K562 (cell line): ENCODE measurements around the gene RTL1. TPM values are rescaled to one million over a fixed set of nuclear protein-coding genes. Genes with fewer than 3 reads are reported as not detected.
A peak's percentile ranks its signal among the peaks of the same experiment; 100 is the strongest.

Experiments
- DIDO1 ChIP-seq: fragments of 450-650 bp; IDR thresholded peaks from 2 replicates; pipeline ENCODE4 v1.6.1; 2016; ENCODE audit warnings: low read depth, missing biosample characterization, missing genetic modification characterization
- EGR1 ChIP-seq: fragments of 450-650 bp; conservative IDR thresholded peaks from 2 replicates; pipeline ENCODE4 v1.6.1; 2017; ENCODE audit warnings: mild to moderate bottlenecking
- EHMT2 ChIP-seq: fragments of 450-650 bp; IDR thresholded peaks from 2 replicates; pipeline ENCODE4 v1.6.1; 2018; ENCODE audit warnings: antibody characterized with exemption
- FOS ChIP-seq: IDR thresholded peaks from 3 replicates; pipeline ENCODE4 v1.6.1; 2011; ENCODE audit not compliant: insufficient read length; ENCODE audit errors: extremely low read depth
- FOXJ2 ChIP-seq: fragments of 200-800 bp; sonication (Bioruptor generic); IDR thresholded peaks from 2 replicates; pipeline ENCODE4 v1.6.1; 2016; ENCODE audit warnings: missing genetic modification characterization, missing compliant biosample characterization
- GATAD2B ChIP-seq: fragments of 450-650 bp; IDR thresholded peaks from 2 replicates; pipeline ENCODE4 v1.6.1; 2017; ENCODE audit warnings: mild to moderate bottlenecking, borderline replicate concordance
- HCFC1 ChIP-seq: IDR thresholded peaks from 2 replicates; pipeline ENCODE4 v1.6.1; 2012; ENCODE audit warnings: low read depth, low read length, improper control_type of control experiment
- HNRNPUL1 ChIP-seq: fragments of 200-400 bp; formaldehyde crosslinking; IDR thresholded peaks from 2 replicates; pipeline ENCODE4 v1.6.1; 2017; ENCODE audit warnings: low read length
- KDM2B ChIP-seq: fragments of 250-450 bp; sonication (Bioruptor Pico); IDR thresholded peaks from 2 replicates; pipeline ENCODE4 v1.8.0; 2021; ENCODE audit warnings: mild to moderate bottlenecking, moderate library complexity
- LCOR ChIP-seq: sonication (generic); formaldehyde crosslinking; IDR thresholded peaks from 2 replicates; pipeline ENCODE4 v1.8.0; 2022; ENCODE audit warnings: mild to moderate bottlenecking, missing genetic modification reagents
- PHF21A ChIP-seq: fragments of 450-650 bp; IDR thresholded peaks from 2 replicates; pipeline ENCODE4 v1.6.1; 2017; ENCODE audit warnings: low read depth, borderline replicate concordance
- PHF8 ChIP-seq: fragments of 200-600 bp; sonication (generic); IDR thresholded peaks from 2 replicates; pipeline ENCODE4 v1.6.1; 2012; ENCODE audit warnings: mixed run types, mild to moderate bottlenecking, inconsistent platforms, low read length, moderate library complexity, borderline replicate concordance
- PURB ChIP-seq: sonication (generic); formaldehyde crosslinking; IDR thresholded peaks from 2 replicates; pipeline ENCODE4 v1.9.0; 2021; ENCODE audit warnings: low read depth, mild to moderate bottlenecking, missing genetic modification reagents
- SP1 ChIP-seq: sonication (generic); formaldehyde crosslinking; IDR thresholded peaks from 2 replicates; pipeline ENCODE4 v1.8.1; 2022; ENCODE audit warnings: mild to moderate bottlenecking, missing genetic modification reagents
- SPI1 ChIP-seq: IDR thresholded peaks from 2 replicates; pipeline ENCODE4 v1.6.1; 2011; ENCODE audit warnings: low read depth, low read length, control low read depth, borderline replicate concordance
- SREBF2 ChIP-seq: sonication (generic); formaldehyde crosslinking; IDR thresholded peaks from 2 replicates; pipeline ENCODE4 v1.4.0; 2020; ENCODE audit warnings: mild to moderate bottlenecking, missing genetic modification reagents
- U2AF2 ChIP-seq: fragments of 200-400 bp; formaldehyde crosslinking; optimal IDR thresholded peaks from 2 replicates; pipeline ENCODE3; 2017; ENCODE audit warnings: low read depth, mild to moderate bottlenecking, low read length
- ZNF124 ChIP-seq: sonication (generic); formaldehyde crosslinking; IDR thresholded peaks from 2 replicates; pipeline ENCODE4 v1.8.1; 2022; ENCODE audit warnings: missing genetic modification reagents
- ZNF830 ChIP-seq: fragments of 250-450 bp; sonication (Bioruptor Pico); IDR thresholded peaks from 2 replicates; pipeline ENCODE4 v1.5.0; 2021; ENCODE audit warnings: mild to moderate bottlenecking
- polyA plus RNA-seq, 8 experiments: library from polyadenylated mRNA; depleted of rRNA in 4 of 8; stranded (reverse) in 5 of 8; unstranded in 3 of 8; fragments of >200 nt; fragmentation: Nextera tagmentation in 2 of 8; fragmentation: Illumina TruSeq in 1 of 8; extraction: Ambion mirVana in 2 of 8; extraction: Trizol in 1 of 8; gene quantifications; 2 replicates each; pipeline versions ENCODE4 v1.2.1 to v1.2.3, GENCODE V29; 2011 to 2014; ENCODE audit warnings: inconsistent platforms in 1 of 8, missing spikeins in 1 of 8
- total RNA-seq, 7 experiments: library from RNA; depleted of rRNA in 6 of 7; stranded (reverse); fragments of >200 nt in 6 of 7; fragmentation: Illumina TruSeq in 2 of 7; extraction: Trizol in 2 of 7; gene quantifications; 2 replicates each; pipeline versions ENCODE4 v1.2.1 to v1.2.3, GENCODE V29; 2011 to 2021; ENCODE audit warnings: low replicate concordance in 1 of 7
- TF ChIP-seq, protein P1 (sequence below): sonication (generic); formaldehyde crosslinking; IDR thresholded peaks from 2 replicates; pipeline ENCODE4 v1.8.1; 2023; ENCODE audit warnings: mild to moderate bottlenecking, missing genetic modification reagents, moderate library complexity
- TF ChIP-seq, protein P2 (sequence below): fragments of 450-650 bp; formaldehyde crosslinking; IDR thresholded peaks from 2 replicates; pipeline ENCODE4 v1.4.0; 2020; ENCODE audit warnings: mild to moderate bottlenecking, moderate library complexity
- TF ChIP-seq, protein P3 (sequence below): IDR thresholded peaks from 3 replicates; pipeline ENCODE4 v1.6.1; 2011; ENCODE audit warnings: borderline replicate concordance, mild to moderate bottlenecking, moderate library complexity; ENCODE audit not compliant: insufficient read length; ENCODE audit errors: extremely low read depth
- TF ChIP-seq, protein P4 (sequence below): sonication (generic); formaldehyde crosslinking; IDR thresholded peaks from 2 replicates; pipeline ENCODE4 v1.8.1; 2023; ENCODE audit warnings: mild to moderate bottlenecking, missing genetic modification reagents

Gene RTL1
- total and polyA plus RNA-seq, 9 of the 15 experiments (the other 6 are each of a cell fraction or from before 2014, with no cell fraction given) = not detected

DNA sequence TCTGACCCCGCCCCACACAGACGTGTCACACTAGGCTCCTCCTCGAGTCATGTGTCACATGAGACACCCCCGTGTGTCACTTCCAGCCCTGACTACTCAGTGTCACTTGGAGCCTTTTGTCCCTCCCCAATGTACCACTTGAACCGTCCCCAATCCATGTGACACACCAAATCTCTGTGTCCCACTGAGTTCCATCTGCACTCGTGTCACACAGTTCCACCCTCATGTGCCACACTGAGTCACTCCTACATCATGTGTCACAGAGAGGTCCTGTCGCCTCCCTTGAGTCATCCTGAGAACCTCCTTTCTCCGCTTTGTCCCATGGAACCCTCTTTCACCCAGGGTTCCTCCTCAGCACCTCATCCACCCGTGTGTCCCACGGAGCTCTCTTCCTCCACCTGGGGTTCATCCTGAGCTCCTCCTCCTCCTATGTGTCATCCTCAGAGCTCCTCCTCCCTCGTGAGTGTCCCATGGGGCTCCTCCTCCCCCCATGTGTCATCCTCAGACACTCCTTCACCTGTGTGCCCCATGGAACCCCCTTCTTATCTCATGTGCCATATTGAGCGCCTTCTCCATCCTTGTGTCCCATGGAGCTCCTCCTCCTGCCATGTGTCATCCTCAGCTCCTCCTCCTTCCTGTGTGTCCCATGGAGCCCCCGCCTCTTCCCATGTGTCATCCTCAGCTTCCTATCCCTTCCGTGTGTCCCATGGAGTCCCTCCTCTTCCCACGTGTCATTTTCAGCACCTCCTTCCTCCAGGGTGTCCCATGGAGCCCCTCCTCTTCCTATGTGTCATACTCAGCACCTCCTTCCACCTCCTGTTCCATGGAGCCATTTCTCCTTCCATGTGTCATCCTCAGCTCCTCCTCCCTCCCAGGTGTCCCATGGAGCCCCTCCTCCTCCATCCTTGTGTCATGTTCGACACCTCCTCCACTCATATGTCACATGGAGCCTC lies 32.0 kb downstream of the RTL1 start (continued):
- TF ChIP-seq SPI1 (no peak), ZNF830 (CRISPR knock-in tag) (no peak), PHF21A (peak; percentile 58; the same call in 1 of the 2 replicates), U2AF2 (no peak), DIDO1 (tag) (no peak), LCOR (0 out of 2 replicates have a peak, but pooled peaks have one; percentile 34), HNRNPUL1 (no peak), PURB (CRISPR knock-in tag) (no peak), GATAD2B (no peak), EHMT2 (no peak), EGR1 (no peak), ZNF124 (CRISPR knock-in tag) (no peak), PHF8 (peak; percentile 3; the same call in 1 of the 2 replicates), FOXJ2 (tag) (no peak), SP1 (CRISPR knock-in tag) (no peak), FOS (no peak), HCFC1 (no peak), KDM2B (CRISPR knock-in tag) (no peak), SREBF2 (CRISPR knock-in tag) (no peak)
- TF ChIP-seq, protein P1, sequence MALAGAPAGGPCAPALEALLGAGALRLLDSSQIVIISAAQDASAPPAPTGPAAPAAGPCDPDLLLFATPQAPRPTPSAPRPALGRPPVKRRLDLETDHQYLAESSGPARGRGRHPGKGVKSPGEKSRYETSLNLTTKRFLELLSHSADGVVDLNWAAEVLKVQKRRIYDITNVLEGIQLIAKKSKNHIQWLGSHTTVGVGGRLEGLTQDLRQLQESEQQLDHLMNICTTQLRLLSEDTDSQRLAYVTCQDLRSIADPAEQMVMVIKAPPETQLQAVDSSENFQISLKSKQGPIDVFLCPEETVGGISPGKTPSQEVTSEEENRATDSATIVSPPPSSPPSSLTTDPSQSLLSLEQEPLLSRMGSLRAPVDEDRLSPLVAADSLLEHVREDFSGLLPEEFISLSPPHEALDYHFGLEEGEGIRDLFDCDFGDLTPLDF (CRISPR knock-in tag) = no peak
- TF ChIP-seq, protein P2, sequence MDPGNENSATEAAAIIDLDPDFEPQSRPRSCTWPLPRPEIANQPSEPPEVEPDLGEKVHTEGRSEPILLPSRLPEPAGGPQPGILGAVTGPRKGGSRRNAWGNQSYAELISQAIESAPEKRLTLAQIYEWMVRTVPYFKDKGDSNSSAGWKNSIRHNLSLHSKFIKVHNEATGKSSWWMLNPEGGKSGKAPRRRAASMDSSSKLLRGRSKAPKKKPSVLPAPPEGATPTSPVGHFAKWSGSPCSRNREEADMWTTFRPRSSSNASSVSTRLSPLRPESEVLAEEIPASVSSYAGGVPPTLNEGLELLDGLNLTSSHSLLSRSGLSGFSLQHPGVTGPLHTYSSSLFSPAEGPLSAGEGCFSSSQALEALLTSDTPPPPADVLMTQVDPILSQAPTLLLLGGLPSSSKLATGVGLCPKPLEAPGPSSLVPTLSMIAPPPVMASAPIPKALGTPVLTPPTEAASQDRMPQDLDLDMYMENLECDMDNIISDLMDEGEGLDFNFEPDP (CRISPR knock-in tag) = no peak
- TF ChIP-seq, protein P3, sequence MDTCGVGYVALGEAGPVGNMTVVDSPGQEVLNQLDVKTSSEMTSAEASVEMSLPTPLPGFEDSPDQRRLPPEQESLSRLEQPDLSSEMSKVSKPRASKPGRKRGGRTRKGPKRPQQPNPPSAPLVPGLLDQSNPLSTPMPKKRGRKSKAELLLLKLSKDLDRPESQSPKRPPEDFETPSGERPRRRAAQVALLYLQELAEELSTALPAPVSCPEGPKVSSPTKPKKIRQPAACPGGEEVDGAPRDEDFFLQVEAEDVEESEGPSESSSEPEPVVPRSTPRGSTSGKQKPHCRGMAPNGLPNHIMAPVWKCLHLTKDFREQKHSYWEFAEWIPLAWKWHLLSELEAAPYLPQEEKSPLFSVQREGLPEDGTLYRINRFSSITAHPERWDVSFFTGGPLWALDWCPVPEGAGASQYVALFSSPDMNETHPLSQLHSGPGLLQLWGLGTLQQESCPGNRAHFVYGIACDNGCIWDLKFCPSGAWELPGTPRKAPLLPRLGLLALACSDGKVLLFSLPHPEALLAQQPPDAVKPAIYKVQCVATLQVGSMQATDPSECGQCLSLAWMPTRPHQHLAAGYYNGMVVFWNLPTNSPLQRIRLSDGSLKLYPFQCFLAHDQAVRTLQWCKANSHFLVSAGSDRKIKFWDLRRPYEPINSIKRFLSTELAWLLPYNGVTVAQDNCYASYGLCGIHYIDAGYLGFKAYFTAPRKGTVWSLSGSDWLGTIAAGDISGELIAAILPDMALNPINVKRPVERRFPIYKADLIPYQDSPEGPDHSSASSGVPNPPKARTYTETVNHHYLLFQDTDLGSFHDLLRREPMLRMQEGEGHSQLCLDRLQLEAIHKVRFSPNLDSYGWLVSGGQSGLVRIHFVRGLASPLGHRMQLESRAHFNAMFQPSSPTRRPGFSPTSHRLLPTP = no peak
- TF ChIP-seq, protein P4, sequence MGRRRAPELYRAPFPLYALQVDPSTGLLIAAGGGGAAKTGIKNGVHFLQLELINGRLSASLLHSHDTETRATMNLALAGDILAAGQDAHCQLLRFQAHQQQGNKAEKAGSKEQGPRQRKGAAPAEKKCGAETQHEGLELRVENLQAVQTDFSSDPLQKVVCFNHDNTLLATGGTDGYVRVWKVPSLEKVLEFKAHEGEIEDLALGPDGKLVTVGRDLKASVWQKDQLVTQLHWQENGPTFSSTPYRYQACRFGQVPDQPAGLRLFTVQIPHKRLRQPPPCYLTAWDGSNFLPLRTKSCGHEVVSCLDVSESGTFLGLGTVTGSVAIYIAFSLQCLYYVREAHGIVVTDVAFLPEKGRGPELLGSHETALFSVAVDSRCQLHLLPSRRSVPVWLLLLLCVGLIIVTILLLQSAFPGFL (CRISPR knock-in tag) = no peak
